NOMO-1 treated with DMSO at 0.1 percent for 48 hours (cell line): Measurements from ENCODE around the gene NCL.
"Not testable (repeated sequence)": the region's sequence is repeated elsewhere in the genome, so short reads cannot be mapped to it uniquely, and the experiment has no call there.

Experiments
- DNase-seq: peaks from one replicate; lab custom pipeline; 2025; ENCODE audit not compliant: unreplicated experiment; lab: John Stamatoyannopoulos, UW

The NCL gene

DNA sequence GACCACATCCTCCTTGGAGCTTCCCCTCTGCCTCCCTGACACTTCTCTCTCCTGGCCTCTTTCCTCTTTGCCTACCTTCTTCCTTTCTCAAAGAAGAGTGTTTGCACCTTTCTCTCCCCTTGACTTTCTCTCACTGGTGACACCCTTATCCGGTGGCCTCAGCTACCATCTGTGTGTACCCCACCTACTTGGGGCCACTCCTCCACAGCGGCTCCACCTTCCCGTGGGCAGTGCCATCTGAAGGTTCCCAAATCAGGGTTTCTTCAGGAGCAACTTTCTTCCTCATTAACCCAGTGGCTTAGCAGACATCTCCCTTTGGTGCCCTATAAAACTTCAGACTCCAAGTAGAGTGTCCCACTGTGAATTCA is 5.3 kb upstream of the NCL start:
- peak; percentile 21 for DNase-seq

DNA sequence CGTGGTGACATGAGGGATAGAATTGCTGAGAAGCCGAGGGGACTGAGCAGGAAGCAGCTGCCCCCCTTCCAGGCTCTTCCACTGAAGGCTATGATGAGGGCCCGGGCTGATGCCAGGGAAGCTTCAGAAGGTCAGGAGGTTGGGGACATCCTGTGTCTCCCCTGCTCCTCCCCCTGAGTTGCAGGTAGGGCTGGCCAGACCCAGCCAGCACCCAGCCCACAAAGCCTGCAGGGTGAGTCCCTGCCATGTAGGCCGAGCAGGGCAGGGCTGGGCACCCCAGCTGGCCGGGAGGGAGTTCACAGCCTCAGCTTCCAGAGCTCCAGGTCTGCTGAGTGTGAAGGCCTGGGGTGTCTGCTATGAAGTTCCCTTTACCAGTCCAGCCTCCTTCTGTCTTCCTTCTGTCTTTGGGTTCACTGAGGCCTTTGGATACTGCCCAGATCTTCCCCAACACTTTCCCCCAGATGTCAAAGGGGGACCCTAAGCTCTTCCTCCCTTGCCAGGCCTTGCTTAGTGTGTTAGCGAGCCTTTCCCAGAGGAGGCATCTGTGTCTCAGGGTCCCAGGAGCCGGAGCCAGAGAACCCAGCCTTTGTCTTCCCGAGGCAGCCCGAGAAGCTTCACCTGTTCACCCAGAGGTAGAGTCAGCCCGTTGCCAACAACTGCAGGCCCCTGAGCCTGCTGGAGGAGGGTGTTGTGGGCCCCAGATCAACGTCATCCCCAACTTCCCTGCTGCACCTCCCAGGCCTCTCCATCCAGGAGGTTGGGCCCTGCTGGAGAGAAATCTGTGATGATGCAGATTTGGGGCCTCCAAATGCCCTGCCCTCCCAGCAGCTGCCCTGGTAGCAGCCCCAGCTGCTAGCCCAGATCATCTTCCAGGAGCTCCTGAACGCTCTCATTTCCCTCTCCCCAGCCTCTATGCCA is 3.6 kb upstream of the NCL start:
- no peak for DNase-seq

DNA sequence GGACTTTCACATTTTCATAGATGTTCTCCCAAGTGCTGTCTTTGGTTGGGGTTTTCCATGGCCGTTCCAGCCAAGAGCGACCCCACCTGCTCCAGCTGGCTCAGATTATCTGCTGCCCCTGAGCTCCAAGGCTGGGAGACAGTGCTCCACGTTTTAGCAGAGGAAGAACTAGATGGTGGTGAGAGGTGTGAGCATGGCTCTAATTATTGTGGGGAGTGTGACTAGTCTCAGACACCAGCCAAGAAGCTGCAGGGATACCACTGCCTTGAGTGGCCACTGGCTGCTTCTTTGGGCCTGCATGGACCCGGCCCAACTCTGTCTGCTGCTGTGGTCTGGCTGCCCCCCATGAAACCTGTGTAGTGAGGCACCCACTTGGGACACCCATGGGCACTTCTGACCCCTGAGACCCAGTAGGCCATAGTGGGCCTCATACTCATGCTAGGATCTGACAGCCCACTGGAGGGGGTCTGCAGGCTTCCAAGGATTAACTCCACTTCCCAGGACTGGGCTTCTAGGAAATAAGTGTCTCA is 2.8 kb upstream of the NCL start:
- DNase-seq, result no peak

DNA sequence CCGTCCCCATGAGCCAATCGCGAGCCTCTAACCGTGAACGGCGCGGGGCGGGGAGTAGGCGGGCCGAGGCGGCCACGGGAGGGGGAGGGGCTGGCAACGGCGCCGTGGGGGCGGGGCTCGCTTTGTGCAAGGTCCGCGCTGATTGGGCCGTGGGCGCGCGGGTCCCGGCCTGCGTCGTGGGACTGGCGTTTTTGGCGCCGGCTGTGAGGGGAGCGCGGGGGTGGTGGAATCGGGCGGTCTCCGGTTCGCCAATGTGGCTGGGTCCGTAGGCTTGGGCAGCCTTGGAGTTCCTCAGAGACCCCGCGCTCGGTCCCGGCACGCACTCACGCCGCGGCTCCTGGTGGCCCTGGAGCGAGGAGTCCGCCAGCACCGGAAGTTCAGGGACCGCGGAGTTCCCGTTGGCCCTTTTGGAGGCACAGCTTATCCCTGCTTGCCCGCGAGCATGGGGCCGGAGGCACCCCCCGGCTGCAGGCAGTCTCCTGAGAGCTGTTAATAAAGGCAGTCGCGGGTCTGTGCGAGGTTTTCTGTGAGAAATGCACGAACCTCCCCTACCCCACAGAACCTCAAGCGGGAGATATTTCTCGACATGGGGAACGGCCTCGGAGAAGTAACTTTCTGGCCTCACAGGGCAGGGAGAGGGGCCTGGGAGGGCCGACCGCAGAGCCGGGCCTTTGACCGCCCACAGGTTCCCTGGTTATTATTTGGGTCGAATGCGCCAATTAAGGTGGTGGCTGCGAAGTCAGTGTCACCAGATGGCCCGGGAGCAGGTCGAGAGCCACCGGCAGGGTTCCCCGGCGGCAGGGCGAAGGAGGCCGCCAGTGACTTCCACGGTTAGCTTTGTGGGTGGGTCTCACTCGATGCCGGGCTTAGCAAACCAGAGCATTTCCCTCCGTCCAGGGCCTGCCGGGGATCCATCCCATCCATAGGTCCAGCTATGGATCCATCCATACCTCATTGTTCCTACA is 574 bp upstream of the NCL start:
- DNase-seq, result peak; percentile 56

DNA sequence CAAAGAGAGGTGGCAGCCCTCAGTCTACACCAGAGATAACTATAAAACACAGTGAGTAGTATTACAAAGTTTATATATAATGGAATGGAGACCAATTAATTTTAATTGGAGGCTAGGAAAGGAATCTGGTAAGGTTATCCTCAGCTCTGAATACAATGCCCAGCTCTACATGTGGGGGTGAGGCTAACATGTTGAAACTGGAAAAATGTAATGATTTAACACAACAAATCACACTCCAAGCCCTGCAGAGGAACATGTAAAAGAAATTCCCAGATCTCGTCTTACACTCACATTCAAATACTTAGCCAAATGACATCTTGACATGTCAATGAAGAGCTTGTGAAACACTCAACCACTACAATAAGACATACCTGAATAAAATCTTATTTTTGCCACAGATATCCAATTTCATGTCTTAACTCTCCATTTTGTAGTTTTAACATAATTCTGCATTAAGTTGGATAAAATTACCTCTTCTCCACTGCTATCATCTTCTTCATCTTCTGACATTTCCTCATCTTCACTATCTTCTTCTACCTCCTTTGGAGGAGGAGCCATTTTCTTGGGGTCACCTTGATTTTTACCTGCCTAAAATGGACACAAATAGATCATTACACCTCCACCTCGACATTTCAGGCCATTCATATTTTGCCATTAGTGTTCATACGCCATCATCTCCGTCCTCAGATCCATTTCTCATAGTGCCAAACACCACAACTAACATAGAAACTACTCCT is 1.4 kb downstream of the NCL start:
- DNase-seq, result no peak

DNA sequence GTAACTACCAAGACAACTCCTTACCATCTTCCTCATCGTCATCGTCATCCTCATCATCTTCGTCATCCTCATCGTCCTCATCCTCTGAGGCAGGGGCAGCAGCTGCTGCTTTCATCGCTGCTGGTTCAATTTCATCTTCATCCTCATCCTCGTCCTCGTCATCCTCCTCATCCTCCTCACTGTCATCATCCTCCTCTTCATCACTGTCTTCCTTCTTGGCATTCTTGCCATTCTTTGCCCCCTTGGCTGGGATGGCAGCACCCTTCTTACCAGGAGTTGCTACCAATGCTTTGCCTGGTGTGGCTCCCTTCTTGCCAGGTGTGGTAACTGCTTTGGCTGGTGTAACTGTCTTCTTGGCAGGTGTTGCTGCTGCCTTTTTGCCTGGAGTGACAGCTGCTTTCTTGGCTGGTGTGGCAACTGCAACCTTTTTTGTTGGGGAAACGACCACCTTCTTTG is 2.7 kb downstream of the NCL start:
- no peak for DNase-seq

DNA sequence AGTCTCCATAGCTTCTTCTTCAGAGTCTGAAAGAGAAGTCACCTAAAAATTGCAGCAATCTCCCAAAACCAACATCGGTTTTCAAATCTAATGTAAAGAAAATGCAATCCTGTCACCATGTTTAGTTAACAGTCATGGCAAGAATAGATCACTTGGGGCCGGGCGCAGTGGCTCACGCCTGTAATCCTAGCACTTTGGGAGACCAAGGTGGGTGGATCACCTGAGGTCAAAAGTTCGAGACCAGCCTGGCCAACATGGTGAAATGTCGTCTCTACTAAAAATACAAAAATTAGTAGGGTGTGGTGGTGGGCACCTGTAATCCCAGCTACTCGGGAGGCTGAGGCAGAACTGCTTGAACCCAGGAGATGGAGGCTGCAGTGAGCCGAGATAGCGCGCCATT is 3.4 kb downstream of the NCL start:
- not testable (repeated sequence) for DNase-seq

DNA sequence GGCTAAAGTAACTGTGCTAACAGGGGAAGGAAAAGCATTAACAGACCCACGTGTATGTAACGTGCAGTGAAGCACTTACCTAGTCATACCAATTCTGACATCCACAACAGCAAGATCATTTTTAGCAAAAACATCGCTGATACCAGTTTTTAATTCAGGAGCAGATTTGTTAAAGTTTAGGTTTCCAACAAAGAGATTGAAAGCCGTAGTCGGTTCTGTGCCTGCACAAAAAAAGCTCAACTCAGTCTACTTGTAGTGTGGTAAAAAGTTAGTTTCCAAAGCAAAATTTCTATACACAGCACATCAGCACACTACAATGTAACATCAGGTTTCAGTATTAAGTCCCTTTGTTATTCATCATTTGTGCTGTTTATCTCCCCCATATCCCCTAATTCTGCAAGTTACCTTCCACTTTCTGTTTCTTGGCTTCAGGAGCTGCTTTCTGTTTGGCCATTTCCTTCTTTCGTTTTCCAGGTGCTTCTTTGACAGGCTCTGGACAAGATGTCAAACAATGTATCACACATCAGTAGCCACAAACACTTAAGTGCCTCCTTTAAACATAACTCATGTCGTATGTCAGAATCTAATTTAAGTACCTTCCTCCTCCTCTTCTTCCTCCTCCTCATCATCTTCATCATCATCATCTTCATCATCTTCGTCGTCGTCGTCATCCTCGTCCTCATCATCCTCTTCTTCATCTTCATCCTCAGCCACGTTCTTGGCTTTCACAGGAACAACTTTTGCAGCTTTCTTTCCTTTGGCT is 4.0 kb downstream of the NCL start:
- no peak for DNase-seq

DNA sequence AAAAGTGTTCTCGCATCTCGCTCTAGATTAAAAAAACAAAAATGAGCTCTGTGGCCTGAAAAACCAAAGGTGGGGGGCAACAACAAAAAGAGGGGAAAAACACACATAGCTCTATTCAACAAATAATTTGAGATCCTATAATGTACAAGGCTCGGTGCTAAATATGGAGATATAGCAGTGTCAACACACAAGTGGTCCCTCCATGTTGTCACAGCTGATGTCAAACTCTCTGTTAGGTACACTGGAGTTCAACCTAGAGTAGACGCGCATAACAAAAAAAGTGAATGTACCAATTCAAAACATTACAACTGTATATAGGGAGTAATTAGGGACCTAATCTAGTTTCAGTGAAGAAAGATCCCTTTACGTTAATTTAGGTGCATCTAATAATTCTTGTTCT is 5.9 kb downstream of the NCL start:
- DNase-seq, result no peak

DNA sequence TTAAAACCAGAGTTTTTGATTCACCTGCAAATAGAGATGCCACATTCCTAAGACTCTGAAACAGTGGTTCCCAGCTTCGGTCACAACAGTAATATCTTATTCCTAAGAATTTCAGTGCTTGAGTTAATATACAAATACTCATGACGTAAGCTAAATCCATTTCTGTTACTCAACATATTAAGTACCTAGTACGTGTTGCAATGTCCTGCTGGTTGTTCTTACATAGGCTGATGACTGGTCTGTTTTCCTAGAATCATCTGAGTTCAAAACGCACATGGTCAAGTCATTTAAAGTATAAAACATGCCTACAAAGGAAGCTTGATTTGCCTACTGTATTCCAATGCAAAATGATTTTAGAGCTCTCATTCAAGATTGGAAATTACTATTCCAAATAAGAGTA is 7.2 kb downstream of the NCL start:
- no peak for DNase-seq

DNA sequence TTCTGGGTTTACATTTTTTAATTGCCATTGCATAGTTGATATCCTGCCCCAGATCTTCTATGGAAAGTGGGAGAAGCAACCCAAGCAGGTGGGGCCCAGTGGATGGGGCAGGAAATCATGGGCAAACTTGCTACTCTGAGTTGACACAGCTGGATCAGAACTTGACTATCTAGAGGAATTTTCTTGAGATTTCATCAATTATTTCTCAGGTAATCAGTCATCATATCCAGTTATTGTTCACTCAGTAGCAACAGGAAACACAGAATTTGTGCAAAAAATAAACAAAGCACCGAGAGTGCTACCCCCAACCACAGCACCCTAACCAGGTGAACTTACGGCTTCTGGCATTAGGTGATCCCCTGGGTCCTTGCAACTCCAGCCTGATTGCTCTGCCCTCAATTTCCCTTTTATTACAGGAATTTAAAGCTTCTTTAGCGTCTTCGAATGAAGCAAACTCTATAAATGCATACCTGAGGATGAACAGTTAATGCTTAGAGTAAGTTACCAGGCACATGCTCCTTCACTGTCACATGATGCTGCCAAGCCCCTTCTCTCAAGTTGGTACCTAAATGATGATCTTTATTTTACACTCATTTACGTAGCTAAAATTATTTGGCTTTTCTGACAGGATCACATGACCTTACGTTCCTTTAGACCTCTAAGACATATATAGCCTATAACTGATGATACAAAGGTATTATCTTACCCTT is 7.8 kb downstream of the NCL start:
- no peak for DNase-seq

DNA sequence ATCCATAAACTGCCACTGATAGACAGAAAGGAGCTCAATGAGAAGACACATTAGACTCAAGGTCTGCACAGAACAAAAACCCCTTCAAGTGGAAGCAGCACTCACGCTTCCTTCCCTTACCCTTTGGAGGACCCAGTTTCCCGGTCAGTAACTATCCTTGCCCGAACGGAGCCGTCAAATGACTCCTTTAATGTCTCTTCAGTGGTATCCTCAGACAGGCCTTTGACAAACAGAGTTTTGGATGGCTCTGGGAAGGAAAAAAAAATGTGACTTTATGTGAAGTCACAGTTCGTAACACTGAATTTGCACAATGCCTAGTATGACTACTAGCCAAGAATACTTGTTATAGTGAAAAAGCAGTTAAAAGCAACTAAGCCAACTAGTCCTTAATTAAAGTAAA is 8.4 kb downstream of the NCL start:
- DNase-seq, result no peak

DNA sequence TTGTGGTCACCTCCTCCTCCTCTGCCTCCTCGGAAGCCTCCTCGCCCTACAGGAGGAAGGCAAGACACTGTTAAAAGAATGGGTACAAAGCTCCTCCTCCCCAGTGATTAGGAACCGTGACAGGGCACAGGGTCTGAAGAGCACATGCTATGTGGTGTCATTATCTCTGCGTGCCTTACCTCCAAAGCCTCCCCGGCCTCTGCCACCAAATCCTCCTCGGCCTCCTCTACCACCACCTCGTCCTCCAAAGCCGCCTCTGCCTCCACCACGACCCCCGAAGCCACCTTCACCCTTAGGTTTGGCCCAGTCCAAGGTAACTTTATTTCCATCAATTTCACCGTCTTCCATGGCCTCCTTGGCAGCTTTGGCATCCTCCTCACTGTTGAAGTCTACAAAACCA is 9.1 kb downstream of the NCL start:
- DNase-seq, result no peak

DNA sequence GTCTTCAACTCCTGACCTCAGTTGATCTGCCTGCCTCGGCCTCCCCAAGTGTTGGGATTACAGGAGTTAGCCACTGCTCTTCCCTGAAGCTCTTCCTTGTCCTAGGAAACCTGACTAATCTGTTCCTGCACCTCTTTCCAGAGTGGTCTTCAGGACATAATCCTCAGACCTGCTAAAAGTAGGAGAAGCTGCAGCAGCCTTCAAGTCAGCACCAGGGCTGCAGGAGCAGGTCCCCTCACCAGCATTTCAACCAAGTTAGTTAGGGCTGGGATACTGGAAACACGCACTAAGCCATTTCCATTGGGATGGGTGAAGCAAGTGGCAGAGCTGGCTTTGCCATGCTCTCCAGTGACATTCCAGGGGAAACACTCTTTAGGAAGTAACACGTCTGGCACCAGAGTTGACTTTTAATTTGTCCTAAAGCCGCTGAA is 9.9 kb downstream of the NCL start:
- DNase-seq, result no peak

DNA sequence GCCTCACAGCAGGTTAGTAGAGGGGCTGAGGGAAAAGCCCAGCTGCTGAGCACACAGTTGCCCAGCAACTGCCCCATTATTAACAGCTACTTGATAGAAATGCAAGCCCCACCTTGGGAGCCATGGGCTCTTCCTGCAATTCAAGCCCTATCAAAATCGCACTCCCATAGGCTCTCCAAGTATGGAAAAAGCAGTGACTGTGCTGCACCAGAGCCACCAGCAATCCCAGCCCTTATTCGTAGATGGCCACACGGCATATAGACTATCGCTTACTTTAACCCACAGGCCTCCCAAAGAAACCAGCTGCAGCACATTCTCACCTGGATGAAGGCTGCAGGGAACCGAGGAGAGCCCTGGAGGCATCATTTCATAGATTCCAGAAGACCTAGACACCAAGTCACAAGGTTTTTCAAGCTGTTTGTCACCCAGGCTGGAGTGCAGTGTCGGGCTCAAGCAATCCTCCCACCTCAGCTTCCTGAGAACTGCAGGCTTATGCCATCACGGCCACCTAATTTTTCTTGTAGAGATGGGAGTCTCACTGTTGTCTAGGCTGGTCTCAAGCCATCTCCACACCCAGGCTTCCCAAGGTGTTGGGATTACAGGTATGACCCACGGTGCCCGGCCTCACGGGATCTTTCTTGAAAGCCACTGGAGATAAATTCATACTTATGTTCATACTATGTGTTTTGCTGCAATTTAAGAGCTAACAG is 11.3 kb downstream of the NCL start:
- DNase-seq, result no peak

DNA sequence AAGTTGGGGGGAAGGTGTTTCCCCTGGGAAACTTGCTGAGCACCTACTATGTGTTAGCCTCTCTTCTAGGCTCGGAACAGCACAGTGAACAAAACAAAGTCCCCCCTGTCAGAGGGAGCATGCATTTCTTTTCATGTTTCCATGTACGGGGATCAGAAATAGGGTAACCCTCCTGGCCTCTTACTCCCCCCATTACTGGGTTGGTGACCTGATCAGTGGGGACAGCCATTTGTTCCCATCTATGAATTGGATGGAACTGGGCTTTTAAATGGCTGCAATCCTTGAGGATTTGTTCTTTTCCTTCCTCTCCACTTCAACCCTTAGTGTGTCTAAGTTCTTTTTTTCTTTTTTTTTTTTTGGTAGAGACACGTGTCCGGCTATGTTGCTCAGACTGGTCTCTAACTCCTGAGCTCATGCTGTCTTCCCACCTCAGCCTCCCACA is 13.7 kb downstream of the NCL start:
- no peak for DNase-seq

DNA sequence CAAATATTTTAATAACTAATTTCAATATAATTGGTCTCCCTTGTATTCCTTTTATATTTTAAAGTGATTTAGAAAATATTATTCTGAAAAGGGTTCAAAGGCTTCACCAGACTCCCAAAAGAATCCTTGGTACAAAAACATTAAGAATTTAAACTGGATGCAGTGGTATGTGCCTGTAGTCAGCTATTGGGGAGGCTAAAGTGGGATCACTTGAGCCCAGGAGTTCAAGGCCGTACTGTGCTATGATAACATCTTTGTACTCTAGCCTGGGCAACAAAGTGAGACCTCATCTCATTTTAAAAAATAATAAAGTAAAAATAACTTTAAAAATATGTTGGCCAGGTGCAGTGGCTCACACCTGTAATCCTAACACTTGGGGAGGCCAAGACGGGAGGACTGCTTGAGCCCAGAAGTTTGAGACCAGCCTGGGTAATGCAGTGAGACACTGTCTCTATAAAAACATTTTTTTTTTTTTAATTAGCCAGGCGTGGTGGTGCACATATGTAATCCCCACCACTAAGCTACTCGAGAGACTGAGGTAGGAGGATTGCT is 14.7 kb downstream of the NCL start:
- DNase-seq, result no peak

DNA sequence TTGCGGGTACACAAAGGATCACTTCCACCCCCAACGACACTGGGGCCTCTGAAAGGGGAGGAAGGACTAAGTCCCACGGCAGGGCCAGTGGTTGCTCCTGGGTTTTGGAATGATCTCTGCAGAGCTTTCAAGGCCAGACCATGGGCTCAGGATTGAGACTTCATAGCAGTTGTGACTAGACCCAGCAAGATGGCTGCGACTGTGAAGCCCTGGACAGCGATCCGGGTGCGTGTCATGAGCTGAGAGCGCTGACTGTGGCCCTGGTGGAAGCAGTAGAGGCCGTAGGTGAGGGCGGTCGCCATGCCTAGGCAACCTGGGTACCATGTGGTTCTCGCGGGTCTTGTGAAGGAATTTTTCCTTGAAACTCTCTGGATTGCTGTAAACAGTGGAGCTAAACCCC is 27.3 kb downstream of the NCL start:
- no peak for DNase-seq

DNA sequence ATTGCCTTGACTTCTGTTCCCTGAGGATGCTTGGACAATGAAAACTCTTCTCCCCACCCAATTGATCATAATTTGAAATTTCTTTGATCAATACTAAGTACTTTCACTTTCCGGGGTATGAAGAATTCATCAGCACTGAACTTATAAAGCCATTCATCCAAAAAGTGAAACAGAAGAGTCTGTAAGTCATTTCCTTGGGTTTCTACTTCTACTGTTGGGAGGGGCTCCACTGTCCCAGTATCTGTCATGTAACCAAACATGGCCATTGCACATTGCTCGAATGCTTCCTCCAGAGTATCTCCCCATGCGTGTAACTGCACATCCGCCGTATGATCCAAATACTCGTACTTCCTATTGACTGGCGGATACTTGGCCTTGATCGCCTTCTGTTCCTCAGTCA is 30.3 kb downstream of the NCL start:
- DNase-seq, result no peak
